ENCODE results near the gene POLH.

- no peak for TF ChIP-seq CTCF (IDR thresholded peaks at IDR 0.05; ENCODE audit: low read depth, low read length, poor library complexity, severe bottlenecking)
- no peak for TF ChIP-seq EZH2phosphoT487 (IDR thresholded peaks at IDR 0.05; ENCODE audit: borderline replicate concordance, low read length)
Measured at GRCh38 chr6:43610431-43610830, 34.4 kb downstream of the POLH start.

Measured in DOHH2 (cell line).